Small intestine (tissue), 7 donors: ENCODE data around the gene ICE2. TPM values are rescaled to one million over a fixed set of nuclear protein-coding genes. Genes with fewer than 3 reads are reported as not detected.

Source experiments
- DNase-seq, 2 donors: peaks; one replicate each; pipeline versions ENCODE4 v3.0.0 to v3.0.0-alpha.2; 2013
- FAIRE-seq: peaks from 2 replicates; lab custom pipeline; 2012; peaks lifted over from hg19 to GRCh38; lab: Jason Lieb, UNC
- H3K27ac ChIP-seq, 3 donors: one replicate each; pipeline ENCODE4 v1.5.1; 2013; ENCODE audit warnings: low read length in 2 of 3, mild to moderate bottlenecking in 2 of 3, control low read depth in 1 of 3, inconsistent platforms in 1 of 3, low read depth in 1 of 3, moderate library complexity in 1 of 3
- H3K27me3 ChIP-seq, 3 donors: one replicate each; pipeline ENCODE4 v1.6.1; 2013; ENCODE audit warnings: low read length in 3 of 3, inconsistent platforms in 1 of 3; ENCODE audit not compliant: control insufficient read depth in 3 of 3, insufficient read depth in 3 of 3
- H3K36me3 ChIP-seq, 3 donors: one replicate each; pipeline ENCODE4 v1.6.1; 2013; ENCODE audit warnings: low read length in 3 of 3, inconsistent platforms in 1 of 3, low read depth in 1 of 3, mild to moderate bottlenecking in 1 of 3, moderate library complexity in 1 of 3; ENCODE audit not compliant: control insufficient read depth in 3 of 3, insufficient read depth in 2 of 3
- H3K4me1 ChIP-seq, 3 donors: one replicate each; pipeline ENCODE4 v1.6.1; 2013; ENCODE audit warnings: low read length in 2 of 3, inconsistent platforms in 1 of 3, low read depth in 1 of 3, mild to moderate bottlenecking in 1 of 3, moderate library complexity in 1 of 3; ENCODE audit not compliant: control insufficient read depth in 3 of 3, insufficient read depth in 2 of 3
- H3K4me3 ChIP-seq, 3 donors: one replicate each; pipeline ENCODE4 v1.5.1; 2013; ENCODE audit warnings: low read length in 3 of 3, control low read depth in 1 of 3, inconsistent platforms in 1 of 3, low read depth in 1 of 3, mild to moderate bottlenecking in 1 of 3, moderate library complexity in 1 of 3
- H3K9me3 ChIP-seq, 2 donors: one replicate each; pipeline ENCODE4 v1.6.1; 2013; ENCODE audit warnings: low read depth in 1 of 2, low read length in 1 of 2; ENCODE audit not compliant: control insufficient read depth in 2 of 2, insufficient read depth in 1 of 2
- WGBS, 3 donors: extraction: QIAGEN DNeasy Blood & Tissue Kit; methylation state at CpG; one replicate each; pipeline ENCODE4 v1.1.7; 2013; 5-methylcytosine and 5-hydroxymethylcytosine counted together
- polyA plus RNA-seq, 4 donors: library from polyadenylated mRNA; stranded (reverse) in 3 of 4; unstranded in 1 of 4; fragments of 200-250 nt in 3 of 4; fragments of 120-200 nt in 1 of 4; gene quantifications; one replicate each; pipeline versions ENCODE4 v1.2.1 to v1.2.3, GENCODE V29; 2013
- donor health status: healthy with polysubstance abuse.
- donor health status: control.
- donor health status: control.
- donor health status: Bipolar disorder and iron deficiency.
- donor health status: healthy.

ICE2 gene
- polyA plus RNA-seq, 4 donors = 4.3 to 41.0 (median 10.0) TPM

- H3K36me3 ChIP-seq = peaks cover 0 to 29% (median 6%) of the 10 kb centered on the region in 3 donors
- peak overlapping the region; percentile 84 to 99 (median 84) for H3K27ac ChIP-seq
- H3K9me3 ChIP-seq = no peaks in the 10 kb centered on the region
- DNase-seq (peak; percentile 74 to 91), FAIRE-seq (no peak)
- no peaks in the 10 kb centered on the region for H3K27me3 ChIP-seq
- 10 to 36% (median 16%) methylated on average over 4 of the region's 4 CpGs for WGBS, 3 donors
- H3K4me3 ChIP-seq = no peak overlapping the region
- H3K4me1 ChIP-seq = peaks cover 9 to 73% (median 28%) of the 10 kb centered on the region in 3 donors
Observed at GRCh38 chr15:60391722-60392315, 87.1 kb downstream of the ICE2 start.

GRCh38 chr15:60390871-60391501 lies 88.0 kb downstream of the ICE2 start:
- Histone ChIP-seq H3K4me3 (no peak overlapping the region), H3K36me3 (peaks cover 0 to 22% (median 9%) of the 10 kb centered on the region in 3 donors), H3K4me1 (peaks cover 11 to 68% (median 28%) of the 10 kb centered on the region in 3 donors), H3K27me3 (no peaks in the 10 kb centered on the region), H3K27ac (peak overlapping the region; percentile 80 to 99 (median 84)), H3K9me3 (no peaks in the 10 kb centered on the region)
- no peak for FAIRE-seq
- WGBS, 3 donors = 11 to 32% (median 31%) methylated on average over 6 of the region's 6 CpGs
- DNase-seq = peak; percentile 91 to 99

- Histone ChIP-seq H3K27ac (peak overlapping the region; percentile 80 to 99 (median 84)), H3K36me3 (peaks cover 0 to 16% (median 9%) of the 10 kb centered on the region in 3 donors), H3K27me3 (no peaks in the 10 kb centered on the region), H3K4me3 (peak overlapping the region in 1 of 3 donors; percentile 25), H3K4me1 (peaks cover 11 to 60% (median 22%) of the 10 kb centered on the region in 3 donors), H3K9me3 (no peaks in the 10 kb centered on the region)
- no peak for FAIRE-seq
- 76 to 77% (median 77%) methylated on average over 6 of the region's 6 CpGs for WGBS, 3 donors
- DNase-seq = no peak
Observed at GRCh38 chr15:60390231-60390630, 88.7 kb downstream of the ICE2 start.

- 14 to 34% (median 30%) methylated on average over 8 of the region's 8 CpGs for WGBS, 3 donors
- DNase-seq (peak; percentile 50 to 52), FAIRE-seq (no peak)
- Histone ChIP-seq H3K4me1 (peaks cover 11 to 53% (median 17%) of the 10 kb centered on the region in 3 donors), H3K27ac (peak overlapping the region; percentile 52 to 99 (median 77)), H3K4me3 (peak overlapping the region in 1 of 3 donors; percentile 23), H3K27me3 (no peaks in the 10 kb centered on the region), H3K36me3 (peaks cover 3 to 16% (median 12%) of the 10 kb centered on the region in 3 donors), H3K9me3 (no peaks in the 10 kb centered on the region)
Observed at GRCh38 chr15:60389261-60390077, 89.5 kb downstream of the ICE2 start.

GRCh38 chr15:60387321-60387720 lies 91.6 kb downstream of the ICE2 start:
- peaks cover 3 to 22% (median 19%) of the 10 kb centered on the region in 3 donors for H3K36me3 ChIP-seq
- no peak for DNase-seq
- FAIRE-seq = no peak
- 91 to 100% (median 95%) methylated on average over 1 of the region's 1 CpG for WGBS, 3 donors
- H3K4me3 ChIP-seq = no peak overlapping the region
- H3K4me1 ChIP-seq = peaks cover 11 to 32% (median 12%) of the 10 kb centered on the region in 3 donors
- no peak overlapping the region for H3K27ac ChIP-seq
- H3K9me3 ChIP-seq = no peaks in the 10 kb centered on the region
- H3K27me3 ChIP-seq = no peaks in the 10 kb centered on the region

GRCh38 chr15:60386615-60387014 lies 92.3 kb downstream of the ICE2 start:
- no peaks in the 10 kb centered on the region for H3K9me3 ChIP-seq
- no peak for DNase-seq
- H3K27me3 ChIP-seq = no peaks in the 10 kb centered on the region
- H3K36me3 ChIP-seq = peaks cover 3 to 25% (median 21%) of the 10 kb centered on the region in 3 donors
- WGBS, 3 donors = 87 to 94% (median 89%) methylated on average over 4 of the region's 4 CpGs
- no peak overlapping the region for H3K27ac ChIP-seq
- H3K4me1 ChIP-seq = peaks cover 11 to 26% (median 12%) of the 10 kb centered on the region in 3 donors
- no peak overlapping the region for H3K4me3 ChIP-seq
- FAIRE-seq = no peak

- DNase-seq (no peak), FAIRE-seq (no peak)
- Histone ChIP-seq H3K4me3 (no peak overlapping the region), H3K27me3 (no peaks in the 10 kb centered on the region), H3K36me3 (peaks cover 6 to 26% (median 24%) of the 10 kb centered on the region in 3 donors), H3K9me3 (no peaks in the 10 kb centered on the region), H3K4me1 (peaks cover 11 to 20% (median 12%) of the 10 kb centered on the region in 3 donors), H3K27ac (no peak overlapping the region)
- WGBS, 3 donors = 89 to 91% (median 91%) methylated on average over 7 of the region's 7 CpGs
Observed at GRCh38 chr15:60385620-60386552, 93.1 kb downstream of the ICE2 start.
